GM18861 (cell line): ENCODE measurements around the gene SFSWAP.
A peak's percentile ranks its signal among the peaks of the same experiment; 100 is the strongest.
"Not testable (repeated sequence)": the region's sequence is repeated elsewhere in the genome, so short reads cannot be mapped to it uniquely, and the experiment has no call there.

Source experiments
- ATAC-seq: cut with Tn5 transposase; IDR thresholded peaks from one replicate; pipeline ENCODE4 v1.9.1; 2021; ENCODE audit not compliant: unreplicated experiment

SFSWAP gene

DNA sequence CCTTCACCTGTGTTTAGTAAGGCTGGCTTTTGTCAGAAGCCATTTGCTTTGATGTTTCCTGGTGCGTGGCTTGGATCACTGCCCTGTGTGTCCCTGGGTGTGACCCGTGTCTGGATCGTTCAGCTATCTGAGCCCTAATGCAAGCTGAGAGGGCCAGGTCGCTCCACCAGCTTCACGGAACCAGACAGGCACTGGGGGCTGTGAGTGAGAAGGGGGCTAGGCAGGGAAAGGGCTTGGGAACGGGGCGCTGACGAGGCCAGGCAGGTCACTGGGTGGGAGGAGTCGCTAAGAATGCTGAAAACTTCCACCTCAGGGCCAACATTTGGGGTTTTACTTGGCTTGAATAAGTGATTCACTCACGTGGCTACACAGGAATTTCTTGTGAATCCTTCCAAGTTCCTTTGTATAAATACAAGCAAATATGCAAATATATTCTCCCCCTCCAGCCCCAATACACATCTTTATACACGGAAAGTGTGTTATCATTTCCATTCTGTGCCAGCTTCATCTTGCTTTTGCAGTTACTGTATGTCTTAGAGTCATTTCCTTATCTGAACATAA lies 93.2 kb downstream of the SFSWAP start:
- no peak for ATAC-seq

DNA sequence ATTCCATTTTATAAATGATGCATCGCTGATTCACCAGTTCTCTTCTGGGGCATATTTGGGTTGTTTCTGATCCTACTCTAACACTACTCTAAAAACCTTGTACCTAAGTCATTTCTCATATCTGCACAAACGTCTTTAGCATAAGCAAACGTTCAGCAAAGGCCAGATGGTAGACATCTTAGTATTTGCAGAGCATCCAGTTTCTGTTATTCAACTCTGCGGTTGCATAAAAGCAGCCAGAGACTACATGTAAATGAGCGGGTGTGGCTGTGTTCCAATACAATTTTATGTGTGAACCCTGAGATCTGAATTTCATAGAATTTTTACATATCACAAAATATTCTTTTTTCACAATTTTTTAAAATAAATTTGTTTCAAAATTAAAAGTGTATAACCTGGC lies 94.5 kb downstream of the SFSWAP start:
- no peak for ATAC-seq

- ATAC-seq: no peak
These were observed 95.8 kb downstream of the SFSWAP start for GRCh38 chr12:131806674-131807073.

DNA sequence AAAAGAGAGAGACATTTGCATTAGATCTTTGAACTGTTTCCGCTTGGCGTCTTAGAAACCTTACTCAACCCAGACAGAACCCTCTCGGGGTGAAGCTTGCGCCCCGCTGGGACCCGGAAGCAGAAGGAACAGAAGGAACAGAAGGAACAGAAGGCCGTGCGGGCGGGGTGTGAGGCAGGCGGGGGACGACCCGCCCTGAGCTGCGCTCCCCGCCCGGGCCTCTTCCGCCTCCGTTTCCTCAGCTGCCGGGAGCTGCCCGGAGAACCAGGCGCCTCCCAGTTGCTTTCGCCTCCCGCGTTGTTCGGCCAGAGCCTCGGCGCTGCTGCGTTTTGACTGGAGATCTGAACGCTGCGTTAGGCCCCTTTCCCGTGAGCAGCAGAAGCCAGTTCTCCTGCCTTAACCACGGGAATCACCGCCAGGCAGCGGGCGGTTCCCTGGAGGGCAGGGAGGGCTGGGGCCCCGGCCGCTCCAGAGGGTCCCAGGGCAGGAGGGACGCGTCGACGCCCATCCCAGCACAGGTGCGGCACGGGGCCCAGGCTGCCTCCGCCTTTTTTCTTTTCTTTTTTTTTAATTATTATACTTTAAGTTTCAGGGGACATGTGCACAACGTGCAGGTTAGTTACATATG lies 98.0 kb downstream of the SFSWAP start:
- ATAC-seq: no peak

GRCh38 chr12:131809476-131810254 lies 98.8 kb downstream of the SFSWAP start:
- ATAC-seq: not testable (repeated sequence)

DNA sequence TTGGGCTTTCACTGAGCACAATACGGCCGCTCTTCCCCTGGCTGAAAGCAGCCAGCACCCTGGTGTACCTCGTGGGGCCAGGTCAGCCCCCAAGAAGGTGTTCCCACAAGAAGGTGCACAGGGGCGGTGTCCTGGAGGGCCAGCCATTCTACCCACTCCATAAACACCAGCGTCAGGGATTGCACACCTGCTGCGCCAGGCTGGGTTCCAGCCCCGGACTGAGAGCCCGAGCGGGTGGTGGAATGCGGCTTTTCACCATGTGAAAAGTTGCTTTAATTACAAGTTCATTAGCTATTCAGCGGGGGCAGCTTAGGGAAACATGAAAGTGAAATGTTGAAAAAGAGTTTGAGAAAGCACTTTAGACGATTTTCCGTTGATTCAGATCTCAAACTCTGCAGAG lies 99.8 kb downstream of the SFSWAP start:
- no peak for ATAC-seq

- ATAC-seq: no peak
These were observed 104.2 kb downstream of the SFSWAP start for GRCh38 chr12:131815131-131815530.

DNA sequence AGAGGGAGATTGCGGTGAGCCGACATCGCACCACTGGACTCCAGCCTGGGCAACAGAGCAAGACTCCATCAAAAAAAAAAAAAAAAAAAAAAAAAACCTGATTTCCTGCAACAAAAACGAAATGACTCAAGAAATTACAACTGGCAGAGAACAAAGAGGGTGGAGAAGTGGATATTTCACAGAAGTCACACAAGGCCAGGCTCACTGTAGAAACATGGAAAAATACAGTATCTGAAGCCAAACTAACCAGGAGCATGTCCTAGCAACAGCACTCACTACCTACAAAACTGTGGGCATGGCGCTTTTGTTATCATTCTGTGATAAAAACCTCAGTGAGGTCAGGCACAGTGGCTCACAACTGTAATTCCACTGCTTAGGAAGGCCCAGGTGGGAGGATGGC lies 105.6 kb downstream of the SFSWAP start:
- ATAC-seq: no peak

DNA sequence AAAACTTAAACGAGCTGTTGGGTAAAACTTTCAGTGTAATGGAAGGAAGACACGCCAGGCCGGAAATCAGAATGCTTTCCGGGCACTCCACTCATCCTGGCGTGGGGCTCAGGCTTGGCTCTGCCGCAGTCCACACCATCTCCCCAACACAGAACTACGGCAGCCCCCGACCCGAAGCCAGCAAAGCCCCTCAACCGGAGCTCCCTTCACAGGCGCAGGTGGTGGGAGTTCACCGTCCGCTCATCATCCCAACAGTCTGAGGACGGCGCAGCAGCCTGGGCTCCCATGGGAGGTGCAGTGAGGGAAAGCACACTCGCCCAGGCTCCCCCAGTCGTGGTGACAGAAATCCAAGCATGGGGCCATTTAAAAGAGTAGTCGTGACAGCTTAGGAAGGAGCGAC lies 106.4 kb downstream of the SFSWAP start:
- ATAC-seq: no peak

DNA sequence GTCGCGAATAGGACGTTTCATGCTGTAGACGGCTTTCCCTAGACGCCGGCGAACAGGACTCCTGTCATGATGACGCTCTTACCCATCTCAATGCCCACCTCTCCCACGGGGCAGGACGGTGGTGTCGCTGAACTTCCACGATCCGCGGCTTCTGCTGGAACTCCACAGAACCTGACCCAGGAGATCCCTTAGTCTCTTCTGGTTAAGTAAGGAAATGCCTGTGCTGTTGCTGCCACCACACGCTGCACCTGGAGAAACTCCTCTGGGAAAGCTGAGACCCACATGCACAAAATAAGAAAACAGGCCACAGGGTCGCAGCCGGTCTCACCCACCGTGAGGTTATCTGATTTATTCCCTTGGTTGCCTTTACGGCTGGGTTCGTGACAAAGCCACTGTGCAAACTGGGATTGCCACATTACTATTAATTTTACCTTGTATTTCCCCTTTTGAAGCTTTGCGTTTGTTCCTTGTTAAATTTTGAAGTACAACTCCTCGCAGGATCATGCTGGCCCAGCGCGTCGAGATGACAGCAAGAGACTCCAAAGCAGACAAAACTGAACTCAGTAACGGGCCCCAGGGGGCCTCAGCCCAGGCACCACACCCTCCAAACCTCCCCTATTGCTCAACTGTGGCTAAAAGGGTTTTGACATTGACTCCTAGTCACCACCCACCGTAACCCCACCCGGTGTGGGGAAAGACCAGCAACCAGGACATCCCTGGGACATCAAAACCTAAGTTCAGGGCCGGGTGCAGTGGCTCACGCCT lies 108.1 kb downstream of the SFSWAP start:
- no peak for ATAC-seq

DNA sequence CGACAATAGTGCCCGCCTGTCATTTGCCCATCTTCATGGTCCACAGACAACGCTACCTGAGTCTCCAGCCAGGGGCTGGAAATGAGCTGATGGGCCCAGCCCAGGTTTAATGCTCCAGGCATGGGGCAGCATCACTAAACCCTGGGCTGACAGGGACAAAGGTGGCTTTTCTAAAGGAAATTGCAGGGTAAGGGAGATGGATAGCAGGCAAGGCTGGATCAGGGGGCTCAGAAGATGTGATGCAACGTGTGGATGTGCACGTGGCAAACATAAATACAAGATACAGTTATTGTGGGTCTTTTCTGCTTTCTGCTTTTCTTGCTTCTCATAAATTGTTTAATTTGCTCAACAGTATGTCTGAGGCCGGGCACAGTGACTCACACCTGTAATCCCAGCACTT lies 113.6 kb downstream of the SFSWAP start:
- no peak for ATAC-seq

DNA sequence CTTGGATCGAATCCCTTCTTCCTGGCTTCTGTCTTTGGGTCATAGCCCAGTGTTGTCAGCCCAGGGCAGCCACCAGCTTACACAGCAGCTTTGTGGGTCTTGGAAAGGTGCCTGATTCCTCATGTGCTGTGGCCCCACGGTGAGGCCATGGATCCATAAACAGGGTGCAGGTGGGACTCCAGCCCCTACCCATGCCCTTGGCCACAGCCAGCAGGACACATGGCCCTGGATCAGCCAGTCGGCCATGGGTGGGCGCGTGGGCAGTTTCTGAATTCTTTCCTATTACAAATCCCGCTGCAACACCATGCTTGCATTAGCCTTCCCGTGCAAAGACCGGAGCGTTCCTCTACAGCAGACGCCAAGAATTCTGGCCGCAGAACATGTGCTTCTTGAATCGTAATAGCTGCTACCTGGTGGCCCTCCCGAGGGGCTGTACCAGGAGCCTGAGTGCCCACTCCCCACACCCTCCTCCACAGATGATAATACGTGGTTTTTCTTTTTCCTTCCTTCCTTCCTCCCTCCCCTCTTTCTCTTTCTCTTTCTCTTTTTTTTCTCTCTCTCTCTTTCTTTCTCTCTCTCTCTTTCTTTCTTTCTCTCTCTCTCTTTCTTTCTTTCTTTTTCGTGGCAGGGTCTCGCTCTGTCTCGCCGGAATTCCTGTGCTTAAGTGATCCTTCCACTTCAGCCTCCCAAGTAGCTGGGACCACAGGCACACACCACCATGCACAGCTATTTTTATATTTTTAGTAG lies 114.4 kb downstream of the SFSWAP start:
- no peak for ATAC-seq

- no peak for ATAC-seq
These were observed 115.4 kb downstream of the SFSWAP start for GRCh38 chr12:131826097-131826928.

DNA sequence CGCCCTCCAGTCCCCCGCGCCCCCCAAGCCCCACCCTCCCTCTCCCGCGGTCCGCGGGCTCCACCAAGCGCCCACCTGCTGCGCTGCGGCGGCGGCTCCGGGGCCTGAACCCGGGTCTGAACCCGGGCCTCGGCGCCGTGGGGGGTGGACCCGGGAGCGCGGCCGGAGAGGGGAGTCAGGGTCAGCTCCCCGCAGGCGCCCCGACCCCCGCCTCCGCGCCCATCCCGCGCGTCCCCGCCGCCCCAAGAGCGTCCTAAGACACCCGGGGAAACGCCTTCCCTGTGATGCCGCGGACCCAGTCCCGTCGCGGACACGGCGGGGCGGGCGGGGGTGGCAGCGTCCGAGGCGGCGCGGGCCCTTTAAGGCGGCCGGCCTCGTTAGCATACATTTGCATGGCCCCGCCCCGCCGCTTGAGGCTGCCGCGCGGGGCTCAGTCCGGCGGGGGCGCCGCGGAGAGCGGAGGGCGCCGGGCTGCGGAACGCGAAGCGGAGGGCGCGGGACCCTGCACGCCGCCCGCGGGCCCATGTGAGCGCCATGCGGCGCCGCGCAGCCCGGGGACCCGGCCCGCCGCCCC lies 117.2 kb downstream of the SFSWAP start, which contains the start of gene MMP17:
Gene MMP17, plus strand, starts transcription at position 433 of the 574 bp plus-strand sequence. Its CDS starts 102 bp downstream, at position 535.
- ATAC-seq: peak; percentile 43

- ATAC-seq: no peak
These were observed 117.9 kb downstream of the SFSWAP start for GRCh38 chr12:131828671-131829355.

DNA sequence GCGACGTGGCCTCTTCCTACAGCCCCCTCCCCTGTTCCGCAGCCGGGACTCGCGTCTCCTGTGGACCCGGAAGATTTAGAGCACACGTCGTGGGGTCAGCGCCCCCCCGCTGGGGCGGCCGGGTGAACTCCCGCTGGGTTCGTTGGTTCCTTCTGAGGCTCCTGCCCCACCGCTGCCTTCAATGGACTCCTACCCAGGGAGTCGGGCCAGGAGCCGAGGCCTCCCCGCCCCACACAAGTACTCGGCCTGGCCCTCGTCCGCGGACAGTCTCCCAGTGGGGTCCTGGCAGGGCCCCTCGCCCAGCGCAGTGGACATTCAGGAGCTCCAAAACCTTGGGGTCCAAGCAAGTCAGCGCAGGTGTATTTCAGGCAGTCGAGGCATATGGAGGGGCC lies 118.5 kb downstream of the SFSWAP start:
- no peak for ATAC-seq

GRCh38 chr12:131829791-131830334 lies 119.0 kb downstream of the SFSWAP start:
- ATAC-seq: peak; percentile 11

- ATAC-seq: peak; percentile 40
These were observed 119.5 kb downstream of the SFSWAP start for GRCh38 chr12:131830335-131830913.
